HG03095 (cell line): ENCODE measurements around the gene BIRC2.
"Not testable (repeated sequence)": the region's sequence is repeated elsewhere in the genome, so short reads cannot be mapped to it uniquely, and the experiment has no call there.

Experiments
- ATAC-seq: cut with Tn5 transposase; IDR thresholded peaks from one replicate; pipeline ENCODE4 v1.9.1; 2021; ENCODE audit warnings: moderate library complexity; ENCODE audit not compliant: unreplicated experiment

BIRC2 gene

GRCh38 chr11:102374633-102375424 lies 27.8 kb downstream of the BIRC2 start:
- not testable (repeated sequence) for ATAC-seq

DNA sequence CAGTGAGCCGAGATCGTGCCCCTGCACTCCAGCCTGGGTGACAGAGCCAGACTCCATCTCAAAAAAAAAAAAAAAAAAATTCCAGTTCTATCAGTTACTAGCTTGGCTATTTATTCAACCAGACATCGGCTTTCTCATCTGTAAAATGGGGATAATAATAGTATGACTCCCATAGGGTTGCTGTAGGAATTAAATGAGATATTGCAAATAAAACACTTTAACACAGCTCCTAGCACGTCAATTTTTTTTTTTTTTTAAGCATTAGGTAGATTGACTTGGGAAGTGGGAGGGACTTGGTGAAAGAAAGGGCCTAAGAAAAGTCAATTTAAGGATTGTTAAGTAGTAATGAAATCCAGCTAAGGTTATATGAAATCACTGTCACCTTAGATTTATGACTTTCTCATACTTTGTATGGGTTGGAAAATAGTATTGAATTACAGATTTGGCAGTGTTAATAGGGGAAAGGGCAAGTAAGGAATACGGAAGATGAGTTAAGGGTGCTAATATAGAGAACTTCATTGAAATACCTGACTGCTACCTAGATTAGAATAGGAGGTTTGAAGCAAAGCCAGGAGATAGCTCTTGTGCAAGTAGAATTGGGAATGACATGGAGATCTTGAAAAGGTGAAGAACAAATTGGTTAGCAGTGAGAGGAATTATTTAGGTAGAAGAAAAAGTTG lies 28.8 kb downstream of the BIRC2 start:
- ATAC-seq: no peak

GRCh38 chr11:102377891-102378290 lies 30.9 kb downstream of the BIRC2 start:
- ATAC-seq: no peak

DNA sequence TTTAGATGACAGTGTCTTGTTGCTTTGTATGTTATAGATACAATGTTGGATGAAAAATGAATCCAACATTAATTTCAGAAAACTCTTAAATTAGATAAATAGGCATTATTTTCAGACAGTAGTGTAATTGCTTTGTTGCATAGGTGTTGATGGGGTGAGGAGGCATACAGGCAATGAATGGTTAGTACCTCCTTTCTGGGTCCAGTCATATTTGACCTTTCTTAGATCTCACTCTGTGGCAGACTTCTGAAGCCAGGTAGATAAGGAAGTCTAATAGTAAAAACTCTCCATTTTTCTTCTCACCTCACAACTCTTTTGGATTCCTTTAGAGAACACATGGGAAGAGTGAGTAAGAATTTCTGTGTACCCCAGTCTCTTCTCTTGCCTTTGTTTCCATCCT lies 31.8 kb downstream of the BIRC2 start:
- no peak for ATAC-seq

DNA sequence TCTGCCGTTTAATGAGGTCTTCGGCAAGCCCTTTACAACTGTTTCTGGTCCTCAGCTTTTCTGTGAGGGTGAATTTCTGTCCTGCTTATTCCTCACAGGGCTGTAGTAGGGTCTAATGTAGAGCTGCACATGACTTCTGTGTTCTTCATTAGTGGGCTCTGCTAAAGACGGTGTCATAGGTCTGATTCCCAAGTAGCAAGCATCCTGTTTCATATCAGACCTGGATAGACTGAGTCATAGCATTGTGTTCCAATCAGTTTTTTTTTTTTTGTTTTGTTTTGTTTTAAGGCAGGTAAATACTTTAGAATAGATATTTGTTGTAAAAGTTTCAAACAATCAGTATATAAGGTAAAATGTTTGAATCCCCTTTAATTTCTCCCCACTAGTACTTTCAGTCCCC lies 35.4 kb downstream of the BIRC2 start:
- no peak for ATAC-seq

DNA sequence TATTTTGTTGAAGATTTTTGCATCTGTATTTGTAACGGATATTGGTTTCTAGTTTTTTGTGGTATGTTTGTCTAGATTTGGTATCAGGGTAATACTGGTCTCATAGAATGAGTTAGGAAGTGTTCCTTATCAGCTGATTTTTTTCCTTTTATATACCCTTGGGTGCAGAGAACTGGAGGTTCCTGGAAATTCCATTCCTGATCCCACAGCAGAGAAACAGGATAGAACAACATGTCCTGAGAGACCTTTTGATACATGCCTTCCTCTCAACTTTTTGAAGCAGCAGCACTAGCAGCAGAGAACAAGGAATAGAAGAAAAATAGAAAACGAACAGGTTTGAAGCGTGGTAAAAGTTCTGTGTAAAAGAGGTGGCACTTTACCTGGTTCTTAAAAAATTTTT lies 36.8 kb downstream of the BIRC2 start:
- no peak for ATAC-seq

DNA sequence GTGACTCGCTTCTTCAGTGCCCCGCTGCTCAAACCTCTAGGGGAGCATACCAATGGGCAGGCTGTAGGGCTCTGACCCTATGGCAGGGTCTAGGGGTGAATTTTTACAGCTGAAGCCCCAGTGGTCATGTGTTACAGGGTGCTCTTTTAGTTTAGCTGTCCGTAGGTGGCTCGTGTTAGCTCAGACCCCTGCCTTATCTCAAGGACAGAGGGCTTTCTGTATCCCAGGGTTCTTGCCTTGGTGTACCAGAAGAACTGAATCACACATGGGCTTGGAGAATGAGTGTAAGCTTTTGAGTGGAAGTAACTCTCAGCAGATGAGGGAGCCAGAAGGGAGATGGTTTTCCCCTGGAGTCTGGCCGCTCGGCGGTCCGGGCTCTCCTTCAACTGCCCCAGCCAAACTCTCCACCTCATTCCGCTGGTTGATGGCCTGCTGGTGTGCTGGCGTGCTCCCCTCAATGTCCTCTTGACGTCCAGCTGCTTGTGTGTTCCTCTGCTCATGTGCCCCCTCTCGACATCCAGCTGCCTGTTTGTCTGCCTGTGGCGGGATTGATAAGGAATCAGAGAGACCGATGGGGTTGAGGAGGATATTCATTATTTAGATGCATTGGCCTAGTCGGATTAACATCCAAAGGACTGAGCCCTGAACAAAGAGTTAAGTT lies 37.5 kb downstream of the BIRC2 start:
- ATAC-seq: no peak

DNA sequence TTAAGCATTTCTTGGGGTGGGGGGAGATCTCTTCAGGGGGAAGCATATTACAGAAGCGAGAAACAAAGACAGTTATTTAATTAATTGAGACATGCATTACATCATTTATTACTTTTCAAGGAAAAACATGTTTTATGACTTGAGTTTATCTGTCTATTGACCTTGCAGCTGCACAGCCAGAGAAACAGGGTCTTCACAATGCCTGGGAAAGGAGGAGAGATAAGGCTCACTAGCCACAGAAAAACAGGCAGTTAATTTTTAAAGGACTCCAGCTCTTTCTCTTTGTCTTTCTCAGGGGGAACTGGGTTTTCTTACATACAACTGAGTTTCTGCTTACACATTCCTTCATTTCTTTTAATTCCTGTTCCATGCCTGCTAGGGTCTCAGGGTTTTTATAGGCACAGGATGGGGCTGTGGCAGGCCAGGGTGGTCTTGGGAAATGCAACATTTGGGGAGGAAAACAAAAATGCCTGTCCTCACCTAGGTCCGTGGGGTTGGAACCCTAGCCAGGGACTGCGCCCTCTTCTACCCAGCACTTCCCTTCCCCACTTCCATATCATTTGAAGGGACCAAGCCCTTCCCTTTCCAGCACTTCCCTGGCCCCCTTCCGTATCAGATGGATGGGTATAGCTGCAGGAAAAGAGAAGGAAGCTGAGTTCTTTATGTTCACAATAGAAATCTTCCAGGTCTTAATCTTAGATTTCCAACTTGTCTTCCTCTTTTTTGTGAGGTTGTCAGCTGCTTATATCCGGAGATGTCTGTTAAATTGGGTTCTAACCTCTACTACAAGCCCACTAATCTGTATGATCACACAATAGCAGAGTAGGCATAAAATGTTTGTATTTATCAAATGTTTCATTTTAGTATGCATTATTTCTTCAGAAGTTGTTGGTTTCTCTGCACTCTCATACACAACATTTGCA lies 38.3 kb downstream of the BIRC2 start:
- ATAC-seq: no peak

DNA sequence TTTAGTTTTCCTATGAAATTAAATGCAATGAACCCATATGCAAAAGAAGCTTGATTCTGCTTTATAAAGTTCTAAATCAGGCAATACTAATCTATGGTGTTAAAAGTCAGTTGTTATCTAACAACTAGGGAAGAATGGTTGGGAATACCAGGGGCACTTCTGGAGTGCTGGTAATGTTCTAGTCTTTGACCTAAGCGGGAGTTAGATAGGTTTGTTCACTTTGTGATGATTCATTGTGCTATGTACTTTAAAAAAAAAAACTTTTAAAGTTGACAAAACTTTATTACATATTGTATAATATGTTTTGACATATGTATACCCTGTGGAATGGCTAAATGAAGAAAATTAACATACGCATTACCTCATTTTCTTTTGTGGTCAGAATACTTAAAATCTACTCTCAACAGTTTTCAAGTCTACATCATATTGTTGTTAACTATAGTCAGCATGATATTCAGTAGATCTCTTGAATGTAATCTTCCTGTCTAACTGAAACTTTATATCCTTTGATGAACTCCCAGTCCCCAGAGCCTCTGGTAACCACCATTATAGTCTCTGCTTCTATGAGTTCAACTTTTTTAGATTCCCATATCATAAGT lies 39.2 kb downstream of the BIRC2 start:
- no peak for ATAC-seq

- no peak for ATAC-seq
These were observed 40.2 kb downstream of the BIRC2 start for GRCh38 chr11:102387043-102387781.

GRCh38 chr11:102389253-102389652 lies 42.2 kb downstream of the BIRC2 start:
- no peak for ATAC-seq

GRCh38 chr11:102390667-102391465 lies 43.9 kb downstream of the BIRC2 start:
- peak; percentile 83 for ATAC-seq

- no peak for ATAC-seq
These were observed 44.7 kb downstream of the BIRC2 start for GRCh38 chr11:102391549-102392237.

- ATAC-seq: no peak
These were observed 46.3 kb downstream of the BIRC2 start for GRCh38 chr11:102393272-102393730.

GRCh38 chr11:102395720-102396393 lies 48.8 kb downstream of the BIRC2 start:
- no peak for ATAC-seq

- ATAC-seq: no peak
These were observed 49.9 kb downstream of the BIRC2 start for GRCh38 chr11:102396708-102397563.

GRCh38 chr11:102398297-102398696 lies 51.3 kb downstream of the BIRC2 start:
- ATAC-seq: no peak
